OCI-LY1 (cell line): ENCODE measurements around the gene CCDC117.
A peak's percentile ranks its signal among the peaks of the same experiment; 100 is the strongest.
"Not testable (repeated sequence)": the region's sequence is repeated elsewhere in the genome, so short reads cannot be mapped to it uniquely, and the experiment has no call there.

ENCODE experiments used
- H2AFZ ChIP-seq: fragments of 200-600 bp; sonication (generic), shearing (Covaris generic); 2 replicates; pipeline ENCODE4 v1.6.0; 2014; ENCODE audit warnings: antibody characterized with exemption, mild to moderate bottlenecking, low read length
- H3F3A ChIP-seq: fragments of 200-600 bp; sonication (generic), shearing (Covaris generic); 2 replicates; pipeline ENCODE4 v1.6.0; 2014; ENCODE audit warnings: mild to moderate bottlenecking, antibody characterized with exemption, low read length, moderate library complexity; ENCODE audit not compliant: insufficient read depth
- H3K27ac ChIP-seq: fragments of 200-600 bp; sonication (generic); 2 replicates; pipeline ENCODE4 v1.5.1; 2014; ENCODE audit warnings: low read length, mixed run types, mild to moderate bottlenecking, low read depth; ENCODE audit not compliant: poor library complexity, severe bottlenecking
- H3K27me3 ChIP-seq: fragments of 200-600 bp; sonication (generic); 2 replicates; pipeline ENCODE4 v1.6.0; 2014; ENCODE audit warnings: antibody characterized with exemption, mild to moderate bottlenecking, low read length, moderate library complexity; ENCODE audit not compliant: insufficient read depth
- H3K36me3 ChIP-seq: fragments of 200-600 bp; sonication (generic); 2 replicates; pipeline ENCODE4 v1.6.1; 2014; ENCODE audit warnings: mild to moderate bottlenecking, antibody characterized with exemption, low read length, moderate library complexity, mixed read lengths; ENCODE audit not compliant: insufficient read depth
- H3K4me1 ChIP-seq: fragments of 200-600 bp; sonication (generic); 2 replicates; pipeline ENCODE4 v1.5.1; 2014; ENCODE audit warnings: mild to moderate bottlenecking, low read length, moderate library complexity; ENCODE audit not compliant: insufficient read depth, severe bottlenecking
- H3K4me2 ChIP-seq: fragments of 200-600 bp; sonication (generic), shearing (Covaris generic); 2 replicates; pipeline ENCODE4 v1.6.1; 2014; ENCODE audit warnings: low read length
- H3K4me3 ChIP-seq: fragments of 200-600 bp; sonication (generic); 2 replicates; pipeline ENCODE4 v1.5.1; 2014; ENCODE audit warnings: low read length, low read depth, mild to moderate bottlenecking, mixed read lengths; ENCODE audit not compliant: poor library complexity, severe bottlenecking
- H3K79me2 ChIP-seq: fragments of 200-600 bp; shearing (Covaris generic); 2 replicates; pipeline ENCODE4 v1.6.1; 2016; ENCODE audit warnings: mixed run types, low read length, mixed read lengths; ENCODE audit not compliant: insufficient read depth
- H3K9ac ChIP-seq: fragments of 200-600 bp; sonication (generic), shearing (Covaris generic); 2 replicates; pipeline ENCODE4 v1.6.1; 2014; ENCODE audit warnings: mild to moderate bottlenecking, low read length, mixed read lengths
- H3K9me2 ChIP-seq: fragments of 200-600 bp; sonication (generic), shearing (Covaris generic); 2 replicates; pipeline ENCODE4 v1.6.1; 2014; ENCODE audit warnings: low read depth, mild to moderate bottlenecking, low read length, mixed read lengths
- H3K9me3 ChIP-seq: fragments of 200-600 bp; shearing (Covaris generic); 2 replicates; pipeline ENCODE4 v1.6.1; 2014; ENCODE audit warnings: low read length, mixed read lengths
- H4K20me1 ChIP-seq: fragments of 200-600 bp; sonication (generic), shearing (Covaris generic); 2 replicates; pipeline ENCODE4 v1.6.0; 2016; ENCODE audit warnings: mild to moderate bottlenecking, low read length; ENCODE audit not compliant: insufficient read depth
- CTCF ChIP-seq: fragments of 200-600 bp; sonication (generic), shearing (Covaris generic); IDR thresholded peaks from 2 replicates; pipeline ENCODE4 v1.5.1; 2017; ENCODE audit warnings: mild to moderate bottlenecking, antibody characterized with exemption, low read length, moderate library complexity, mixed read lengths
- EZH2 ChIP-seq: fragments of 200-600 bp; sonication (generic), shearing (Covaris generic); IDR thresholded peaks from 2 replicates; pipeline ENCODE4 v1.8.0; 2017; ENCODE audit warnings: borderline replicate concordance, mixed run types, mild to moderate bottlenecking, antibody characterized with exemption, low read length, moderate library complexity, mixed read lengths

Gene CCDC117

GRCh38 chr22:28737701-28738100 is 34.8 kb upstream of the CCDC117 start:
- Histone ChIP-seq H3K9me3 (no peaks in the 10 kb centered on the region), H3K9ac (no peak overlapping the region), H4K20me1 (no peaks in the 10 kb centered on the region), H2AFZ (no peak overlapping the region), H3K4me3 (no peak overlapping the region), H3K36me3 (peaks cover 35% of the 10 kb centered on the region), H3K27ac (no peak overlapping the region), H3K79me2 (peaks cover 40% of the 10 kb centered on the region), H3K9me2 (no peaks in the 10 kb centered on the region), H3K27me3 (no peaks in the 10 kb centered on the region), H3K4me1 (peaks cover 17% of the 10 kb centered on the region), H3K4me2 (no peak overlapping the region), H3F3A (no peaks in the 10 kb centered on the region)
- TF ChIP-seq CTCF (no peak), EZH2 (no peak)

- peaks cover 40% of the 10 kb centered on the region for H3K79me2 ChIP-seq
- not testable (repeated sequence) for H2AFZ ChIP-seq, H3K4me2 ChIP-seq
Measured at GRCh38 chr22:28738876-28739275, 33.6 kb upstream of the CCDC117 start.

GRCh38 chr22:28741200-28741784 is 31.2 kb upstream of the CCDC117 start:
- no peaks in the 10 kb centered on the region for H3F3A ChIP-seq
- peak overlapping the region; percentile 70 for H3K4me2 ChIP-seq
- peaks cover 39% of the 10 kb centered on the region for H3K36me3 ChIP-seq
- H4K20me1 ChIP-seq, result no peaks in the 10 kb centered on the region
- H3K4me3 ChIP-seq, result peak overlapping the region; percentile 83
- peak overlapping the region; percentile 69 for H3K27ac ChIP-seq
- peaks cover 31% of the 10 kb centered on the region for H3K79me2 ChIP-seq
- TF ChIP-seq CTCF (peak; percentile 26; the same call in 1 of the 2 replicates), EZH2 (no peak)
- no peaks in the 10 kb centered on the region for H3K27me3 ChIP-seq
- H3K9me2 ChIP-seq, result no peaks in the 10 kb centered on the region
- H3K9ac ChIP-seq, result peak overlapping the region; percentile 80
- no peak overlapping the region for H2AFZ ChIP-seq
- peaks cover 23% of the 10 kb centered on the region for H3K4me1 ChIP-seq
- H3K9me3 ChIP-seq, result no peaks in the 10 kb centered on the region

More at GRCh38 chr22:28738876-28739275, 33.6 kb upstream of the CCDC117 start:
- H3K9me2 ChIP-seq, H3K27ac ChIP-seq, H3K27me3 ChIP-seq, H3K4me3 ChIP-seq, H3K9ac ChIP-seq, H4K20me1 ChIP-seq, H3F3A ChIP-seq, H3K9me3 ChIP-seq: not testable (repeated sequence)
- Histone ChIP-seq H3K4me1 (peaks cover 23% of the 10 kb centered on the region), H3K36me3 (peaks cover 28% of the 10 kb centered on the region)
